Smooth muscle cell of the brain vasculature (primary cell): ENCODE results near the gene PFAS.

ENCODE experiments used
- DNase-seq: peaks from one replicate; pipeline ENCODE4 v3.0.0-alpha.2; 2012; ENCODE audit warnings: low read depth, low spot score

PFAS gene

GRCh38 chr17:8268550-8269298 is 19.6 kb downstream of the PFAS start:
- DNase-seq = no peak

GRCh38 chr17:8272421-8272820 is 23.3 kb downstream of the PFAS start:
- no peak for DNase-seq

DNA sequence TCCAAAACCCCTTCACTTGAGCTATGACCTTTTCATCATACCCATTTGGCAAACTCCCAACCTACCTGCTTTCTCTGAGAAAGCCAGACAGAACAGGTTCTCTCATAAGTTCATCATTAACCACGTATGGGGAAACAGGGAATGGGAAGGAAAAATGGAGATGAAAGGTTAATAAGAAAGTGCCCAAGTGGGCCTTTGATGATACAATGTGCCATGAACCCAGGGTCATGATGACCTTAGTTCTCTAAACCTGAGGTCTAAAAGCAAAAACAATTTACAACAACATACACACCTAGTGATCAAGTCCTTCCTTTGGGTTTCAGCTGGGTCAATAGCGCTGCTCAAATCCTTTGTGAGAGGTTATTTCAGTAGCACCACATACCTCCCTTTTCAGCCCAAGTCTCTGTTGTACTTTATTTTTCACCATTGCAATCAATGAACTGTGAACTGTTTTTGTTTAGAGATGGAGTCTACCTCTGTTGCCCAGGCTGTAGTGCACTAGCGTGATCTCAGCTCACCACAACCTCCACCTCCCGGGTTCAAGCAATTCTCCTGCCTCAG is 24.9 kb downstream of the PFAS start:
- no peak for DNase-seq

DNA sequence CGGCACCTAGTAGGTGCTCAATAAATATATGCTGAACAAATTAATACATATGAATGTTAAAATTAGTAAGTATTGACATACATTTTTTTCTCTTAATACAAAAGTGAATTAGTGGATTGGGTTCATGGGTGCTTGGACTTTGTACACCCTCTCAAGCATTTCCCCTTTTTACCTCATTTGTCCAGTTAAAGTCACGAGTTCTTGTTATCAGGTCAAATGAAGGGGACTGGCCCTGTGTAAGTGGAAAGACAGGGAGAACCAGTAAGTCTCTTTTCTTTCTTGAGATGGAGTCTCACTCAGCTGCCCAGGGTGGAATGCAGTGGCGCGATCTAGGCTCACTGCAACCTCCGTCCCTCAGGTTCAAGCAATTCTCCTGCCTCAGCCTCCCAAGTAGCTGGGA is 25.7 kb downstream of the PFAS start:
- DNase-seq = no peak

GRCh38 chr17:8275421-8276290 is 26.6 kb downstream of the PFAS start:
- DNase-seq = no peak

DNA sequence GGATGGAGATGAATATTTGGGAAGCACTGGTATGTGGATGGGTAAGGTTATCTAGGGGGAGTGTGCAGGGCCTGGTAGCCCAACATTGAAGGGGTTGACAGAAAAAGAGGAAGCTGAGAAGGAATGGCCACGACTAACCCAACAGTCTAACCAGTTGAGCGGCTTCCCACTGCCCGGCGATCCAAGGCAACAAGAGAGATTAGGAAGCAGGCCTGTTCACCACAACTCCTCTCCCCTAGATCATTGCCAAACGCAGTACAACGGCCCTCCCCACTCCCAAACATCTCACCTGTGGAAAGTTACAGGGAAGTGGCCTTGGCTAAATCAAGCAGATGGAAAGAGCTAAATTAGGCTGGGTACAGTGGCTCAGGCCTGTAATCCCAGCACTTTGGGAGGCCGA is 28.2 kb downstream of the PFAS start:
- no peak for DNase-seq

DNA sequence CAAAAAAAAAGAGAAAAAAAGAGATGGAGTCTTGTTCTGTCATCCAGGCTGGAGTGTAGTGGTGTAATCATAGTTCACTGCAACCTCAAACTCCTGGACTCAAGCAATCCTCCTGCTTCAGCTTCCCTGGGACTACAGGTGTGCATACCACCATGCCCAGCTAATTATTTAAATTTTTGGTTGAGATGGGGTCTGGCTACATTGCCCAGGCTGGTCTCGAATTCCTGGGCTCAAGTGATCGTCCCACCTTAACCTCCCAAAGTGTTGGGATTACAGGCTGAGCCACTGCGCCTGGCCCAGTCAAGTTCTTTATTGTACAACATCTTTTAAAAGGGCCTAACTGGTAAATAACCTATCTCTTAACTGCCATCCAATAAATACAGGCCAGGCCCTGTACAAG is 33.3 kb downstream of the PFAS start:
- DNase-seq = no peak

DNA sequence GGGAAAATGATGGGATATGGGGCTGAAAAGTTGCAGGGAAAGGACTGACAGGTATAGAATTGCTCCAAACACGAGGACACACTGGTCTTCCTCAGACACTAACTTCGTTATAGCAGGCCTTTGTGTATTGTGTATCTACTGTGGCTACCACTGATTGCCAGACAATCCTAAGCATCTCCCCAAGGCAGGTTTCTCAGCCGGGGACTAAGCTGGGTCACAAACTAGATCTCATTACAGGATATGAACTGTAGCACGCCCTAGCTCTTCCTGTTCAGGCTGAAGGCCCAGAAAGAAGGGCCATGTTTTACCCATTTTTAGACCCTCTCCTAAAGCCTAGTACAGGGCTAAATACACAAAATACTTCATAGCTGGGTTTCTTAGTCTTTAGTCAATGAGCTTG is 34.3 kb downstream of the PFAS start:
- DNase-seq = no peak

DNA sequence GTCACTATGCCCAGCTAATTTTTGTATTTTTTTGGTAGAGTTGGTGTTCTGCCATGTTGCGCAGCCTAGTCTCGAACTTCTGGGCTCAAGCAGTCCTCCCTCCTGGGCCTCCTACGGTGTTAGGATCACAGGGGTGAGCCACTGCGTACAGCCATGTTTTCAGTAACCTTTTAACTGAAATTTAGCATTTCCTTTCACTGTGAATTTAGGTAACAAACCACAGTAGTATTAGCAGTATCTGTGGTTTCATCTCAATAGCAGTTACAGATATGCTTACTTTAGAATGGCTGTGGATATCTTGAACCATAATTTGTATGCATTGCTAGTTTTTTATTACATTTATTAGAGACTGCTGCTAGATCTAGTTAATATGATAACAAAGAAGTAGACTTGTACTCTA is 35.0 kb downstream of the PFAS start:
- no peak for DNase-seq

DNA sequence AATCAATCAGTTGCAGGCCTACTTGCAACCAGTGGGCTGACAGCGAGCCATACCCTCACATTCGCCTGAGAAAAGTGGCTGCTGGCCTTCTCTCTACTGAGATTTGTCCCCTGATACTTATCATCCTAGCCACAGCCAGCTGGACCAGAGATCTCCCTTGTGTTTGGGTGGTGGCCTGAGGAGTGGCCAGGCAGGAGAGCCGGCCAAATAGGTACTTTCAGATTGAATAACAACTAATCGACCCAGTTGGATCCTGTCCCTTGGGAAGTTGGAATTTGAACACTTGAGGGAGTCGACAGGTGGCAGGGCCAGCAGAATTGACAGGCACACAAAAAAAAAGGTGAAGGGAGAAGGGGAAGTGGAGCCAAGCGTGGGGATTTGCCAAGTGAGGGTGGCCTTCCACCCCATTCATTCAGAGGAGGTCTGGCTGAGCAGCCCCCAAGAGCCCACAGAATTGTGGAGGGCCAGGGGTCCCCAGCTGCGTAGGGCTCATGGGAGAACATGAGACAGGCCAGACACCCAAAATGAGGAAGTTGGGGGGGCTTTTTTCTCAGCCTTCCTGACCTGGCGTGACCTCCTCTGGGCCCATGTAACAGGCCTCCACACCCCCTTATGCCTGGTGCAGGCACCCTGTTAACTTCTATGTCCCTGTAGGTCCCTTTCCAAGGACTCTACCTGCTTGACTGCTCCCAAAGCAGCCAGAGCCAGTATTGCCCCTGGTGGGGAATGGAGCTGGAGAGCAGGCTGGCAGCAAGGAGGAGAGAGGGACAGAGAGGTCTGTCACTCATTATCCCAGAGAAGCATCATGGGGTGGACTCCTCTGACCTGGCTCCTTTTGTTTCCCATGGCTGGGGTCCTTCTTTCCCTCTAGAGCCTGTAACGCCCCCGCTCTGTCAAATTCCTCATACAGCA is 36.4 kb downstream of the PFAS start:
- DNase-seq = no peak

- no peak for DNase-seq
Measured at GRCh38 chr17:8287651-8288335, 38.7 kb downstream of the PFAS start.

GRCh38 chr17:8288336-8289102 is 39.4 kb downstream of the PFAS start, which contains the start of gene RANGRF:
Gene RANGRF, plus strand, starts transcription at chr17:8288670. Its CDS starts 119 bp downstream, at chr17:8288789.
- DNase-seq = peak; percentile 65

DNA sequence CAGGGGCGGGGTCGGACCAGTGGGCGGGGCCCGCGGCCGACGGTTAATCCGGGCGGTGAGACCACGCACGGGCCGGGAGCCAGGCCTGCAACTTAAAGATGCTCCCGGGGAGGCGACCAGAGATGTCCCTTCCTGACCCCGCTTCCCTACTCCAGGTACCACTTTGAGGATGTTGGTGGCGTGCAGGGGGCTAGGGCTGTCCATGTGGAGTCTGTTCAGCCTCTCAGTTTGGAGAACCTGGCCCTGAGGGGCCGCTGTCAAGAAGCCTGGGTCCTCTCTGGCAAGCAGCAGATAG is 40.0 kb downstream of the PFAS start:
- no peak for DNase-seq

GRCh38 chr17:8290043-8290442 is 41.0 kb downstream of the PFAS start:
- no peak for DNase-seq

DNA sequence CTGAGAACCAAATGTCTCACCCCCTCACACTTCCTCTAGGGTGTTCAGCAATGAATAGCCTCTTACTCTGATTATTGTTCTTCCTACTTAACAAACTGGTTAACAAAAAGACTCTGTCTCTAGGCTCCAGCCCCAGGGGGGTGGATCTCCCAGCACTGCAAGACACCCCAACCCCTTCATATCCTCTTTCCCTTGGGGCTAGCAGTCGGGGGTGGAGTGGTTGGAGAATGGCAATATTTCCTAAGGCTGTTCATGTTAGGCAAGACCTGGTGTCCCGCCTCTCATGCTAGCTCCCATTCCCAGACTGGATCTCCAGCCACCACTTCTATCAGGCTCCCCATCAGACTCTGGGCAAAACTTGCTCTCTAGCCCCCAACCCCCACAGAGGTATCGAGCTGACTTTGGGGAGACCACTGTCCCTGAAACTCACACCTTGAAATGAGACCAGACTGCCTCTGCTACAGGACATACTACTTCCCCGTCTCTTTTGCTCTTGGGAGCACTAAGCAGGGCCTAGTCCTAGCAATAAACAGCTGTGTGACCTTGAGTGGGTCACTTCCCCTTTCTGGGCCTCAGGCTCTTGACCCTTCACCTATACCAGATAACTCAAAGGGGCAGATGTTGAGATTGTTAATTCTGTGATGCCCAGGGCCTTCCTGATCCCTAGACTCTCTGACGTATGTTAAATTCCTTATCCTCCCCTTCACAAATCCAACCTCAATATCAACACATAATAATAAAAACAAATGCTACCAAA is 43.7 kb downstream of the PFAS start:
- no peak for DNase-seq

GRCh38 chr17:8294361-8294760 is 45.3 kb downstream of the PFAS start:
- no peak for DNase-seq

DNA sequence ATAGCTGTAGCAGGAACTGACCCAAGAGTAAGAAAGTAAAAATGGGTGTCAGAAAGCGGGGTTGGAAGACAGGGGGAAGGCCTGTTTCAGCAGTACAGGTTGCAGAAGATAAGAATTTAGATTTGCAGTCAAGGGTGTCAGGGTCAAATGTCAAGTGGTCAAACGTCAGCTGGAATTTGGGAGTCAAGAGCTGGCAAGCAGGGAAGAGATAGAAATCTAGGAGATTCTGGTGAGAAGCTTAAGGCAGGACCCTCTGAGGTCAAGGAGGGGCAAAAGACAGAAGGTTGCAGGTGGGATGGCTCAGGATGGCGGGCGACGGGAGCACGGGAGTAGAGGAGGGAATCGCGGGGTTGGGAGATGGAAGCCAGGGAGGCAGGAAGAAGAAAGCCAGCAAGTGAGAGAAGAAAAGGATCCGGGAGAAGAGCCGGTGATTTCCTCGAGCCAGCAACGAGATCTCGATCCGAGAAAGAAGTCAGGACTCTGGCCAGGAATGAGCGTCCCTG is 45.8 kb downstream of the PFAS start:
- DNase-seq = no peak

DNA sequence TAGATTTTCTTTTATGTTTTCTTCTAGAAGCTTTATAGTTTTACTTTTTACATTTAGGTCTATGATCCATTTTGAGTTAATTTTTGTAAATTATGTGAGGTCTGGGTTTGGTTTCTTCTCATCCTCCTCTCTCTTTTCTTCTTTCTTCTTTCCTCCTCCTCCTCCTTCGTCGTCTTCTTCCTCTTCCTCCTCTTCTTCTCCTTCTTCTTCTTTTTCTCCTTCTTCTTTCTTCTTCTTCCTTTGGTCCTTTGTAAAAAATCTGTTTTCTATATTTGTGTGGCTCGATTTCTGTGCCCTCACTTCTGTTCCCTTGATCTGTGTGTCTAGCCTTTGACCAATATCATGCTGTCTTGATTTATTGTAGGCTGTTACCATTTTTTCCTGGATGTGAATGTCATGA is 51.1 kb downstream of the PFAS start:
- no peak for DNase-seq

DNA sequence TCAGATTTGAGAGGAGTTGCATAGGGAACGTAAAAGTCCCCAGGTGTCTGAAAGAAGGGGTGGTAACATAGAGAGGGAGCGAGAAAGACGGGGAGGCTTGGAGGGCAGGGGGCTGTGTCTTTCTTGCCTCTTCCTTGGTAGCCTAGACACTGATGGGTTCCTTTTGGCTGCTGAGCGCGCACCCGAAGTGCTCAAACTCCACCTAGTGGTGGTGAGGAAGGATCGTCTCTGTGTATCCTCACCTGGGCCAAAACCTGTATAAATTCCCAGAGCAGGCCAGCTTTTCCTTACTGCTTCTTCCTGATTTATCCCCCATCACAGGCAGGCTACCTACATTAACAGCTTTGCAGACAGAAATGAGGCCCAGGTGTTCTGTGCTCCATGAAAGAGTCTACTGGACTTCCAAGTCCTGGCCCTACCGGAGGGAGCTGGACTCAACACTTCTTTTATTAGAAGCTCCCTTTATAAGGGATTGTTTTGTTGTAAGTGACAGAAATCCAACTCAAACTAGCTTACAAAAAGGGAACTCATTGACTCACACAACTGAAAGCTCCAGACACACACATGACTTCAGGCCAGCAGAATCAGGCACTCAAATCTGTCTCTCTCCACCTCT is 51.6 kb downstream of the PFAS start:
- peak; percentile 36 for DNase-seq
